Esophagus (tissue), 2 donors: ENCODE data around the gene STX2. TPM values are rescaled to one million over a fixed set of nuclear protein-coding genes. Genes with fewer than 3 reads are reported as not detected.
A peak's percentile ranks its signal among the peaks of the same experiment; 100 is the strongest.

Source experiments
- H3K27ac ChIP-seq, 2 donors: one replicate each; pipeline ENCODE4 v1.5.1; 2013; ENCODE audit warnings: low read depth in 2 of 2, mild to moderate bottlenecking in 2 of 2, inconsistent platforms in 1 of 2, low read length in 1 of 2, moderate library complexity in 1 of 2
- H3K27me3 ChIP-seq, 2 donors: one replicate each; pipeline ENCODE4 v1.6.1; 2013; ENCODE audit warnings: low read length in 2 of 2, control low read depth in 1 of 2, mild to moderate bottlenecking in 1 of 2; ENCODE audit not compliant: insufficient read depth in 2 of 2, control insufficient read depth in 1 of 2
- H3K36me3 ChIP-seq, 2 donors: one replicate each; pipeline ENCODE4 v1.6.1; 2013; ENCODE audit warnings: low read length in 1 of 2; ENCODE audit not compliant: control insufficient read depth in 2 of 2, insufficient read depth in 2 of 2
- H3K4me1 ChIP-seq, 2 donors: one replicate each; pipeline ENCODE4 v1.6.1; 2013; ENCODE audit warnings: low read length in 1 of 2; ENCODE audit not compliant: control insufficient read depth in 2 of 2, insufficient read depth in 2 of 2
- H3K4me3 ChIP-seq, 2 donors: one replicate each; pipeline ENCODE4 v1.5.1; 2013; ENCODE audit warnings: low read length in 2 of 2, mild to moderate bottlenecking in 2 of 2, low read depth in 1 of 2, moderate library complexity in 1 of 2
- H3K9me3 ChIP-seq, 2 donors: one replicate each; pipeline ENCODE4 v1.6.1; 2013; ENCODE audit warnings: mild to moderate bottlenecking in 2 of 2, low read depth in 1 of 2, low read length in 1 of 2, moderate library complexity in 1 of 2; ENCODE audit not compliant: control insufficient read depth in 2 of 2, insufficient read depth in 1 of 2
- WGBS, 2 donors: extraction: QIAGEN DNeasy Blood & Tissue Kit; methylation state at CpG; one replicate each; pipeline ENCODE4 v1.1.7; 2013; 5-methylcytosine and 5-hydroxymethylcytosine counted together
- polyA plus RNA-seq, 2 donors: library from polyadenylated mRNA; stranded (reverse); fragments of 200-250 nt; gene quantifications; one replicate each; pipeline ENCODE4 v1.2.3, GENCODE V29; 2013
- donor health status: healthy with polysubstance abuse.
- donor health status: Bipolar disorder and iron deficiency.

The STX2 gene
- polyA plus RNA-seq, 2 donors: 3.1 to 3.5 TPM

- H3K36me3 ChIP-seq: peaks cover 0 to 2% of the 10 kb centered on the region in 2 donors
- no peak overlapping the region for H3K27ac ChIP-seq
- H3K27me3 ChIP-seq: no peaks in the 10 kb centered on the region
- no peaks in the 10 kb centered on the region for H3K9me3 ChIP-seq
- no peaks in the 10 kb centered on the region for H3K4me1 ChIP-seq
- no peak overlapping the region for H3K4me3 ChIP-seq
- WGBS, 2 donors: 92 to 93% methylated on average over 12 of the region's 12 CpGs
Measured at GRCh38 chr12:130819681-130820080, 19.4 kb downstream of the STX2 start.

- H3K27me3 ChIP-seq: no peaks in the 10 kb centered on the region
- no peaks in the 10 kb centered on the region for H3K4me1 ChIP-seq
- no peaks in the 10 kb centered on the region for H3K9me3 ChIP-seq
- peak overlapping the region; percentile 28 to 46 for H3K4me3 ChIP-seq
- H3K27ac ChIP-seq: peak overlapping the region; percentile 40 to 54
- WGBS, 2 donors: 9 to 12% methylated on average over 58 of the region's 58 CpGs
- H3K36me3 ChIP-seq: peaks cover 0 to 2% of the 10 kb centered on the region in 2 donors
Measured at GRCh38 chr12:130818635-130819576, 20.1 kb downstream of the STX2 start.

GRCh38 chr12:130818272-130818634 lies 20.8 kb downstream of the STX2 start:
- peak overlapping the region; percentile 40 to 54 for H3K27ac ChIP-seq
- H3K4me3 ChIP-seq: peak overlapping the region; percentile 28 to 46
- no peaks in the 10 kb centered on the region for H3K4me1 ChIP-seq
- peaks cover 0 to 2% of the 10 kb centered on the region in 2 donors for H3K36me3 ChIP-seq
- no peaks in the 10 kb centered on the region for H3K27me3 ChIP-seq
- no peaks in the 10 kb centered on the region for H3K9me3 ChIP-seq
- 32 to 40% methylated on average over 14 of the region's 14 CpGs for WGBS, 2 donors

DNA sequence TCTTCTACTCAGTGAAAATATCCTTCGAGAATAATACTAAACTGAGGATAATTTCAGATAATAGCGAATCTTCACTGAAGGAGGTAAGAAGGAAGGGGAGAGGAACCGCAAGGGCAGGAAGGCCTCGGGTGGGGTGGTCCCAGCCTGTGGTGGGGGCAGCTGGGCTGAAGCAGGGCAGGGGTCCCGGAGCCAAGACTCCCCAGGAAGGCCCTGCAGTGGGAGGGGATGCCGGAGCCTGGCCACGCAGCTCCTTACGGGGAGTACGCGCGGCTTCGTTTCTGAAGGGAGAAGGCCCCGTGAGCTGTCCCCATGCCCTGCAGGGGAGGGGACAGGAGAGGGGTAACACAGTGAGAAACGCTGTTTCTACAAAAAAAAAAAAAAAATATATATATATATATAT lies 21.2 kb downstream of the STX2 start:
- no peaks in the 10 kb centered on the region for H3K9me3 ChIP-seq
- no peaks in the 10 kb centered on the region for H3K4me1 ChIP-seq
- H3K4me3 ChIP-seq: no peak overlapping the region
- WGBS, 2 donors: 87 to 90% methylated on average over 14 of the region's 14 CpGs
- H3K27me3 ChIP-seq: no peaks in the 10 kb centered on the region
- H3K36me3 ChIP-seq: peaks cover 0 to 2% of the 10 kb centered on the region in 2 donors
- H3K27ac ChIP-seq: no peak overlapping the region

DNA sequence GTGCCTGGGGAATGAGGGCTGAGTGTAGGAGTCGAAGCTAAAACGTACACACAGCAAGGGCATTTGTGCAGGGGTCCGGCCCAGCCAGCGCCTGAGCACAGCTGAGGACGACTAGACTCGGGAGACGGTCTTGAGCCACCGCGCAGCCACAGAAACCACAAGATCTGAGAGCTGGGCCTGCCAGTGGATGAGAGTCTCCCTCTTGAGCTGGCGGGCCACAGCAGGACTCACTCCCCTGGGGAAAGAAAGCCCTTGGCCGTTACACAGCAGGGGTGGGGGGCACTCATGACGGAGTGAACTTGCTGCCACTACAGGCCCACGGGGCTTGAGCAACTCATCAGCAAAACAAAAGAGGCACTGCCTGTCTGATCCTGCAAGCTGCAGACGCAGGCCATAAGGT lies 23.0 kb downstream of the STX2 start:
- H3K36me3 ChIP-seq: peaks cover 0 to 2% of the 10 kb centered on the region in 2 donors
- no peaks in the 10 kb centered on the region for H3K9me3 ChIP-seq
- WGBS, 2 donors: 88 to 90% methylated on average over 14 of the region's 14 CpGs
- H3K27ac ChIP-seq: no peak overlapping the region
- no peaks in the 10 kb centered on the region for H3K27me3 ChIP-seq
- no peaks in the 10 kb centered on the region for H3K4me1 ChIP-seq
- H3K4me3 ChIP-seq: no peak overlapping the region

DNA sequence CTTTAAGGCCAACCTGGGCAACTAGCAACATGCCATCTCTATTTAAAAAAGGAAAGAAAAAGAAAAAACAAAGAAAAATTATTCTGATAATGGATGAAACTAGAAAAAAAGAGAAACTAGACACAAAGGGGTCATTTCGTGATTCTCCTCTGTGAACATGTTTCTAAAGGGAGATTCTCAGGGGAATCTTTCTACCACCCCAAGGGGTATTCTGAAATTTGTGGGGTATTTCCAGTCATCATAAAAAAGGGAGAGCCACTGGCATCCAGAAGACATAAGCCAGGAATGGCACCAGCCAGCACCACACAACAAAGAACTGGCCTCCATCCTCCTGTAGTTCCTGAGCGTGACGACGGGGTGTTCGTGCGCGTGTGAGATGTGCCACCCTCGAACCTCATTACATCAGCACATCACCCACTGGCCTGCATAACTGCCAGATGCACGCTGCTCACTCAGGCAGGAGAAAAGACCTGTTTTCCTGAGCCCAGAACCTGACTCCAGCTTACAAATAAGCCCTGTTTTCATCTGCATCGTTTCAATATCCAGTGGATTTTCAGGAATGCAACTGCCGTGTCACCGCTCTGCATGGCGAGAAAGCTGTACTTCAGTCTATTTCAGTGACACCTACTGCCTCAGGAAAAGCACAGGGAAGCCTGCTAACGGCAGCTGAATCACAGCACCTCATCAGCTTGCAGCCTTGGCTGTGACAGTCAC lies 23.9 kb downstream of the STX2 start:
- Histone ChIP-seq H3K4me1 (no peaks in the 10 kb centered on the region), H3K4me3 (no peak overlapping the region), H3K27me3 (no peaks in the 10 kb centered on the region), H3K27ac (no peak overlapping the region), H3K9me3 (no peaks in the 10 kb centered on the region), H3K36me3 (peaks cover 0 to 2% of the 10 kb centered on the region in 2 donors)
- 92% methylated on average over 14 of the region's 14 CpGs for WGBS, 2 donors

- no peaks in the 10 kb centered on the region for H3K9me3 ChIP-seq
- no peaks in the 10 kb centered on the region for H3K4me1 ChIP-seq
- H3K27me3 ChIP-seq: no peaks in the 10 kb centered on the region
- WGBS, 2 donors: 91 to 95% methylated on average over 14 of the region's 14 CpGs
- no peak overlapping the region for H3K4me3 ChIP-seq
- H3K27ac ChIP-seq: no peak overlapping the region
- peaks cover 0 to 2% of the 10 kb centered on the region in 2 donors for H3K36me3 ChIP-seq
Measured at GRCh38 chr12:130813949-130814348, 25.1 kb downstream of the STX2 start.

GRCh38 chr12:130813436-130813835 lies 25.6 kb downstream of the STX2 start:
- no peaks in the 10 kb centered on the region for H3K4me1 ChIP-seq

DNA sequence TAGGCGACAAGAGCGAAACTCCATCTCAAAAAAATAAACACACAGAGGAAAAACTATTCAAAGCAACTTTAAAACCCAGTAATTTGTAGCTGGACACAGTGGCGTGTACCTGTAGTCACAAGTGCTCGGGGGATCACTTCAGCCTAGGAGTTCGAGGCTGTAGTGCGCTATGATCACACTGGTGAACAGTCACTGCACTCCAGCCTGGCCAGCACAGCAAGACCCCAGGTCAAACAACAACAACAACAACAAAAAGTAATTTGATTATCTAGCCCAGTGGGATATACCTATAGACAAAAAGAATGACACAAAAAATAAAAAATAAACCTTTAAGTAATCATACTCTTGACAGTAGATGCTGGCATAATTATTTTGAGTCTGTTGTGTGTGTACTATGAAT lies 29.3 kb downstream of the STX2 start:
- 90 to 98% methylated on average over 6 of the region's 6 CpGs for WGBS, 2 donors
- H3K36me3 ChIP-seq: peaks cover 7 to 8% of the 10 kb centered on the region in 2 donors
- no peak overlapping the region for H3K4me3 ChIP-seq
- no peaks in the 10 kb centered on the region for H3K27me3 ChIP-seq
- H3K4me1 ChIP-seq: no peaks in the 10 kb centered on the region
- no peaks in the 10 kb centered on the region for H3K9me3 ChIP-seq
- H3K27ac ChIP-seq: no peak overlapping the region

More at GRCh38 chr12:130813436-130813835, 25.6 kb downstream of the STX2 start:
- Histone ChIP-seq H3K27ac (no peak overlapping the region), H3K9me3 (no peaks in the 10 kb centered on the region), H3K4me3 (no peak overlapping the region), H3K27me3 (no peaks in the 10 kb centered on the region), H3K36me3 (peaks cover 0 to 2% of the 10 kb centered on the region in 2 donors)
- 89 to 90% methylated on average over 10 of the region's 10 CpGs for WGBS, 2 donors
